Parathyroid adenoma (tissue), 2 donors: ENCODE data around the gene TMEM179.

Source experiments
- H2AFZ ChIP-seq: fragments of 300-600 bp; sonication (generic); one replicate; pipeline ENCODE4 v1.7.0; 2017; ENCODE audit warnings: antibody characterized with exemption, mild to moderate bottlenecking
- H3K27ac ChIP-seq: fragments of 300-600 bp; sonication (generic); one replicate; pipeline ENCODE4 v1.7.0; 2017
- H3K27me3 ChIP-seq: fragments of 300-600 bp; sonication (generic); one replicate; pipeline ENCODE4 v1.7.0; 2017; ENCODE audit warnings: low read length; ENCODE audit not compliant: control insufficient read depth, insufficient read depth
- H3K36me3 ChIP-seq: fragments of 300-600 bp; sonication (generic); one replicate; pipeline ENCODE4 v1.7.0; 2017; ENCODE audit warnings: low read length; ENCODE audit not compliant: control insufficient read depth, insufficient read depth
- H3K4me1 ChIP-seq: fragments of 300-600 bp; sonication (generic); one replicate; pipeline ENCODE4 v1.7.0; 2017; ENCODE audit warnings: control low read depth
- H3K4me2 ChIP-seq: fragments of 300-600 bp; sonication (generic); one replicate; pipeline ENCODE4 v1.7.0; 2017; ENCODE audit warnings: low read length
- H3K4me3 ChIP-seq: fragments of 300-600 bp; sonication (generic); one replicate; pipeline ENCODE4 v1.7.0; 2017; ENCODE audit warnings: low read depth, low read length
- H3K79me2 ChIP-seq: fragments of 300-600 bp; sonication (generic); one replicate; pipeline ENCODE4 v1.7.0; 2017; ENCODE audit warnings: control low read depth
- H3K9ac ChIP-seq: fragments of 300-600 bp; sonication (generic); one replicate; pipeline ENCODE4 v1.7.0; 2017; ENCODE audit warnings: mild to moderate bottlenecking
- H3K9me3 ChIP-seq: fragments of 300-600 bp; sonication (generic); one replicate; pipeline ENCODE4 v1.7.0; 2017; ENCODE audit warnings: low read length; ENCODE audit not compliant: control insufficient read depth
- TF ChIP-seq, protein P1 (sequence below): fragments of 300-600 bp; sonication (generic); IDR thresholded peaks from one replicate; pipeline ENCODE4 v1.7.0; 2017; ENCODE audit warnings: antibody characterized with exemption, mild to moderate bottlenecking
- donor health status: primary hyperparathyroidism.

Gene TMEM179

DNA sequence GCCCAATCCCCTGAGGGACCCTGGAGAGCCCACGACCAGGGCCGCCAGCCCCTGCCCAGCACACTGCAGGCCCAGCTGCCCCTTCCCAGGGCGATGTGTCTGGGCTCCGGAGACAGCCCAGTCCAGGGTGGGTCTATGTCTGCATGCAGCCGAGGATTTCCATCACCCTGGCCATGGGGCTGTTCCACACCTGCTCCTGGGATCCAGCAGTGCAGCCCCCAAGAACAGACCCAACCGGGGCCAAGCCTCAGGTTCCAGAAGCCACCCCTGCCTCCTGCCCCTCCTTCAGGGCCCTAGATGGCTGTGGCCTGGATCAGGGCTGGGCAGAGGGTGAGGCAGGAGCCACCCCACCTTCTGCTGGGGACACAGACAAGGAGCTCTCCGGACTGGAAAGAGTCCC is 13.5 kb downstream of the TMEM179 start:
- Histone ChIP-seq H3K9ac (no peak overlapping the region), H3K4me3 (no peak overlapping the region), H3K9me3 (no peaks in the 10 kb centered on the region), H3K27me3 (no peaks in the 10 kb centered on the region), H3K36me3 (no peaks in the 10 kb centered on the region), H2AFZ (no peak overlapping the region), H3K27ac (no peak overlapping the region), H3K79me2 (no peaks in the 10 kb centered on the region), H3K4me2 (no peak overlapping the region), H3K4me1 (peaks cover 3% of the 10 kb centered on the region)
- TF ChIP-seq, protein P1, sequence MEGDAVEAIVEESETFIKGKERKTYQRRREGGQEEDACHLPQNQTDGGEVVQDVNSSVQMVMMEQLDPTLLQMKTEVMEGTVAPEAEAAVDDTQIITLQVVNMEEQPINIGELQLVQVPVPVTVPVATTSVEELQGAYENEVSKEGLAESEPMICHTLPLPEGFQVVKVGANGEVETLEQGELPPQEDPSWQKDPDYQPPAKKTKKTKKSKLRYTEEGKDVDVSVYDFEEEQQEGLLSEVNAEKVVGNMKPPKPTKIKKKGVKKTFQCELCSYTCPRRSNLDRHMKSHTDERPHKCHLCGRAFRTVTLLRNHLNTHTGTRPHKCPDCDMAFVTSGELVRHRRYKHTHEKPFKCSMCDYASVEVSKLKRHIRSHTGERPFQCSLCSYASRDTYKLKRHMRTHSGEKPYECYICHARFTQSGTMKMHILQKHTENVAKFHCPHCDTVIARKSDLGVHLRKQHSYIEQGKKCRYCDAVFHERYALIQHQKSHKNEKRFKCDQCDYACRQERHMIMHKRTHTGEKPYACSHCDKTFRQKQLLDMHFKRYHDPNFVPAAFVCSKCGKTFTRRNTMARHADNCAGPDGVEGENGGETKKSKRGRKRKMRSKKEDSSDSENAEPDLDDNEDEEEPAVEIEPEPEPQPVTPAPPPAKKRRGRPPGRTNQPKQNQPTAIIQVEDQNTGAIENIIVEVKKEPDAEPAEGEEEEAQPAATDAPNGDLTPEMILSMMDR = no peak

DNA sequence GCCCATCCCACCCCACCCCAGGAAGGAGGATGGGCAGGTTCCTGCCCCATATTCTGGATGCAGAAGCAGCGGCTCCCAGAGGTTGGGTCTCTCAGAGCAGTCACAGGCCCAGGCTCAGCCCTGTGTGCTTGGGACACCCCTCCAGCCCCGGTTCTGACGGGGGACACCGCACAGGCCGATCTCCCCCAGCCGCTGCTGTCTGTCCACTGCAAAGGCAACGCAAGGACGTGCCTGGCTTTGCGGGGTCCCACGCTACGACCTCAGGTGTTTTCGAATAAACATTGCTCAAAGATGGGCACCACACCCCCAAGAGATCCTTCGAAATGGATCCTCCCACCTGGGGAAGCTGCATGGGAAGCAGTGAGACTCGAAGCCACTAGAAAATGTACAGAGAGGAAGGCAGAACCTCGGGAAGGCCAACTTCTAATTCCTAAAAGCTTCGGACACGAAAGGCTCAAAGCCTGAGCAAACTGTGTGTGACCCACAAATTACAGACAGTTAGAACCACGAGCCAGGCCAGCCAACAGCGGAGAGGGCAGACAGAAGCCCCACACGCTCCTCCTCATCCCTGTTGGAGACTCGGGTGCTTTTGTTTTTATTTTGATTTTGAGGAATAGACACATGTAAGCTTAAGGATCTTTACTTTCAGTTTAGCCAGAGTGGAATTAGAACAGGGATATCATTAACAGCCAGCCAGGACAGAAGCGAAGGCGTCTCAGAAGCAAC is 14.2 kb downstream of the TMEM179 start:
- no peak overlapping the region for H3K9ac ChIP-seq
- no peaks in the 10 kb centered on the region for H3K79me2 ChIP-seq
- no peak overlapping the region for H3K27ac ChIP-seq
- H3K27me3 ChIP-seq = no peaks in the 10 kb centered on the region
- H3K4me3 ChIP-seq = no peak overlapping the region
- H2AFZ ChIP-seq = no peak overlapping the region
- H3K9me3 ChIP-seq = no peaks in the 10 kb centered on the region
- no peak overlapping the region for H3K4me2 ChIP-seq
- H3K4me1 ChIP-seq = peaks cover 3% of the 10 kb centered on the region
- no peaks in the 10 kb centered on the region for H3K36me3 ChIP-seq
- TF ChIP-seq, protein P1 = no peak

DNA sequence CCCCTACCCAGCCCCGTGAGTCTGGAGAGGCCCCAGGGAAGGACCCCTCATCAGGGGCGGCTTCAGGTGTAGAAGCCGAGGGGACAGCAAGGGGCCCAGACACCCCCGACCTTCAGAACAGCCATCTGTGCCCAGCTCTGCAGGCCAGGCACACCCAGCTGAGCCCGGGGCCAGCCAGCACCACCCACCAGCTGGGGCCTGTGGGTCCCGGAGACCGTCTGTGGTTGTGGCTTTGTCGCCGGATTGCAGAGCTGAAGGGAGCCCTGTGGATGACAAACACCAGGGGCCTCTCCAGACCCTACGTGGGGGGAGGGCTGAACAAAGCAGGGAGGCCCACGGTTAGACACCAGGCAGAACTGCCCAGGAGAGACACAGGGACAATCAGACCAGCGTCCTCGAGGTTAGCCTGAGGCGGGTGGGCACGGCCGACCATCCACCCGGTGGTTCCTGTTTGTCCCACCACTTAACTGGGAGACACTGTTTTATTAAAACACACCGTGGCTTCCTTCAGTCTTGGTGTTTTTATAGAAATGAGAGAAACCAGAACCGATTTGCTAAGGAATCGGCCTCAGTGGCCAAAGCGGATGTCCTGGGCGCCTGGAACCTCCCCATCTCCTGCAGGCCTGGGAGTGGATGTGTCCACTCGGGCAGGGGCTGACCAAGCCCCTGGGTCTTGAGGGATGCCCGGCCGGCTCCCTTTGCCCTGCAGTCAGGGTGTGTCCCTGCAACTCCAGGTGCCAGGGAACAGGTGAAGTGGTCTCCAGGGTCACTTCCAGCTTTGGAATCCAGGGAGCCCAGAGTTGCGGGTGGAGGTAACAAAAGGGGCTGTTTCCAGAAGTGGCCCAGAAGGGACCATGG is 15.0 kb downstream of the TMEM179 start:
- no peak overlapping the region for H3K4me3 ChIP-seq
- H3K27me3 ChIP-seq = no peaks in the 10 kb centered on the region
- peaks cover 3% of the 10 kb centered on the region for H3K4me1 ChIP-seq
- no peak overlapping the region for H2AFZ ChIP-seq
- no peaks in the 10 kb centered on the region for H3K36me3 ChIP-seq
- TF ChIP-seq, protein P1 = no peak
- no peak overlapping the region for H3K4me2 ChIP-seq
- H3K9ac ChIP-seq = no peak overlapping the region
- H3K27ac ChIP-seq = no peak overlapping the region
- no peaks in the 10 kb centered on the region for H3K9me3 ChIP-seq
- no peaks in the 10 kb centered on the region for H3K79me2 ChIP-seq

DNA sequence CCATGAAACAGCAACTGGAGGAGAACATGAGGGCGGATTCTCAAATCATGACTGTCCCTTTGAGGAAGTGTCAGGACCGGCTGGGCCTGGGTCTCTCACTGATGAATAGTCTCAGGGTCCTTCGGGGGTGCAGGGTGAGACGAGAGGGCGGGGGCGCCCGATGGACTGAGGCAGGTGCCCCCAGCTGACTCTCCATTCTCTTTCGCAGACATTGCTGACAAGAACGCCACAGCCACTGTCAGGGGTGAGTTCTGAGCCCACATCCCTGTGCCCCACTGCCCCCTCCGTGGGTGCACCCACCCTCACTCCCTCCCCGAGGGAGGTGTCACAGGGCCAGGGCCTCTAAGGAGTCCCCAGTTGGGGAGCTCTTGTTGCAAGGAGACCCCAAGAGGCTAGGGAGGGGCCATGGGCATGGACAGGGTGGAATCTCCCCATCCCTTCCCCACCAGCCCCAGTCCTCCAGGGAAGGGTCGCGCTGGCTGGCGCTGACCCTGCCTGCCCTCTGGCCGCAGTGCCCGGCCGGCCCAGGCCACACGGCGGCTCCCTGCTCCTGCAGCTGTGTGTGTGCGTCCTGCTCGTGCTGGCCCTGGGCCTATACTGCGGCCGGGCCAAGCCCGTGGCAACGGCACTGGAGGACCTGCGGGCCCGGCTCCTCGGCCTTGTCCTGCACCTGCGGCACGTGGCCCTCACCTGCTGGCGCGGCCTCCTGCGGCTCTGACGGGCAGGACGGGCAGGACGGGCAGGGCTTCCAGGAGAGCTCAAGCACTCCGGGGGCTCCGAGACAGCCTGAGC is 16.3 kb downstream of the TMEM179 start:
- Histone ChIP-seq H3K4me1 (peaks cover 3% of the 10 kb centered on the region), H3K9ac (no peak overlapping the region), H3K27ac (no peak overlapping the region), H3K36me3 (no peaks in the 10 kb centered on the region), H3K27me3 (no peaks in the 10 kb centered on the region), H3K9me3 (no peaks in the 10 kb centered on the region), H3K4me2 (no peak overlapping the region), H3K79me2 (no peaks in the 10 kb centered on the region), H2AFZ (no peak overlapping the region), H3K4me3 (no peak overlapping the region)
- TF ChIP-seq, protein P1 = no peak
